H1 (cell line): ENCODE data around the gene ACYP1. TPM values are rescaled to one million over a fixed set of nuclear protein-coding genes. Genes with fewer than 3 reads are reported as not detected.

Experiments used
- CTCF ChIA-PET: fragments of 300-600 bp; sonication (Branson Sonifier 250); formaldehyde crosslinking; loops from one replicate; lab custom pipeline; 2021; ENCODE audit not compliant: partially characterized antibody; lab: Charles Lee
- POLR2A ChIA-PET: fragments of 300-600 bp; sonication (Branson Sonifier 250); formaldehyde crosslinking; loops from one replicate; lab custom pipeline; 2021; ENCODE audit warnings: inconsistent platforms; ENCODE audit not compliant: partially characterized antibody; lab: Charles Lee
- DNase-seq, 2 experiments: peaks; one replicate each; pipeline versions ENCODE4 v3.0.0 to v3.0.0-alpha.2; 2010 to 2022; ENCODE audit warnings: low spot score in 2 of 2, low read depth in 1 of 2, mixed read lengths in 1 of 2
- FAIRE-seq: peaks from 2 replicates; lab custom pipeline; 2011; peaks lifted over from hg19 to GRCh38; lab: Jason Lieb, UNC
- H2AFZ ChIP-seq: 2 replicates; pipeline ENCODE4 v1.8.1; 2012; ENCODE audit warnings: low read length, inconsistent platforms
- H2AK5ac ChIP-seq: 2 replicates; pipeline ENCODE4 v1.6.1; 2013; ENCODE audit warnings: low read depth, low read length
- H2BK120ac ChIP-seq: replicated peaks from 2 replicates; pipeline ENCODE3; 2013; ENCODE audit warnings: low read depth, low read length, inconsistent platforms
- H2BK12ac ChIP-seq: 2 replicates; pipeline ENCODE4 v1.6.1; 2013; ENCODE audit warnings: low read depth, low read length
- H2BK15ac ChIP-seq: 2 replicates; pipeline ENCODE4 v1.6.1; 2013; ENCODE audit warnings: low read length
- H2BK20ac ChIP-seq: 2 replicates; pipeline ENCODE4 v1.6.1; 2013; ENCODE audit warnings: low read length
- H2BK5ac ChIP-seq: 2 replicates; pipeline ENCODE4 v1.6.1; 2013; ENCODE audit warnings: low read depth, low read length
- H3K14ac ChIP-seq: 2 replicates; pipeline ENCODE4 v1.6.1; 2013; ENCODE audit warnings: inconsistent platforms; ENCODE audit not compliant: insufficient read length
- H3K18ac ChIP-seq: 2 replicates; pipeline ENCODE4 v1.6.1; 2013; ENCODE audit warnings: low read length; ENCODE audit errors: extremely low read depth
- H3K23ac ChIP-seq: 2 replicates; pipeline ENCODE4 v1.6.1; 2013; ENCODE audit warnings: inconsistent platforms; ENCODE audit not compliant: insufficient read length
- H3K23me2 ChIP-seq: 2 replicates; pipeline ENCODE4 v1.6.1; 2013; ENCODE audit warnings: low read depth, low read length
- H3K27ac ChIP-seq: 2 replicates; pipeline ENCODE4 v1.6.1; 2011; ENCODE audit warnings: low read depth, low read length, inconsistent platforms
- H3K27me3 ChIP-seq, 4 experiments: replicated peaks in 1 of 4; 1 replicate in 1 of 4; 2 replicates in 3 of 4; pipeline versions ENCODE4 v1.6.1 to v1.8.1; 2011 to 2013; ENCODE audit warnings: low read length in 3 of 4, mild to moderate bottlenecking in 3 of 4, inconsistent platforms in 2 of 4, mixed read lengths in 2 of 4, moderate library complexity in 1 of 4; ENCODE audit not compliant: control insufficient read depth in 3 of 4, insufficient read depth in 3 of 4; ENCODE audit errors: extremely low read depth in 1 of 4
- H3K36me3 ChIP-seq, 4 experiments: 2 replicates each; pipeline versions ENCODE4 v1.6.1 to v1.8.1; 2011 to 2013; ENCODE audit warnings: mild to moderate bottlenecking in 4 of 4, low read length in 3 of 4, moderate library complexity in 2 of 4, control low read depth in 1 of 4, inconsistent platforms in 1 of 4; ENCODE audit not compliant: insufficient read depth in 4 of 4, control insufficient read depth in 2 of 4
- H3K4ac ChIP-seq: replicated peaks from 2 replicates; pipeline ENCODE3; 2013; ENCODE audit warnings: low read length, low read depth, mixed read lengths, inconsistent platforms; ENCODE audit not compliant: insufficient read length
- H3K4me1 ChIP-seq, 4 experiments: replicated peaks in 1 of 4; 1 replicate in 1 of 4; 2 replicates in 3 of 4; pipeline versions ENCODE4 v1.6.1 to v1.8.1; 2011 to 2013; ENCODE audit warnings: low read length in 3 of 4, inconsistent platforms in 2 of 4, mixed read lengths in 1 of 4; ENCODE audit not compliant: insufficient read depth in 4 of 4, control insufficient read depth in 3 of 4
- H3K4me2 ChIP-seq, 2 experiments: 2 replicates each; pipeline versions ENCODE4 v1.6.1 to v1.8.1; 2011 to 2013; ENCODE audit warnings: low read depth in 2 of 2, low read length in 2 of 2, control low read depth in 1 of 2, inconsistent platforms in 1 of 2, mild to moderate bottlenecking in 1 of 2; ENCODE audit not compliant: insufficient read depth in 1 of 2
- H3K4me3 ChIP-seq, 4 experiments: fragments of 200-600, 300-600 bp in 1 of 4; sonication (generic), shearing (Covaris generic), sonication (Bioruptor Twin) in 1 of 4; 2 replicates each; pipeline versions ENCODE4 v1.5.1 to v1.8.1; 2011 to 2016; ENCODE audit warnings: low read length in 4 of 4, low read depth in 3 of 4, control low read depth in 2 of 4, inconsistent platforms in 2 of 4, mild to moderate bottlenecking in 2 of 4, mixed read lengths in 1 of 4, moderate library complexity in 1 of 4; ENCODE audit not compliant: insufficient read depth in 2 of 4; ENCODE audit errors: extremely low read depth in 1 of 4
- H3K56ac ChIP-seq: replicated peaks from 2 replicates; pipeline ENCODE3; 2013; ENCODE audit warnings: low read depth, mild to moderate bottlenecking, mixed read lengths, low read length, inconsistent platforms; ENCODE audit not compliant: insufficient read length
- H3K79me1 ChIP-seq: 2 replicates; pipeline ENCODE4 v1.6.1; 2013; ENCODE audit warnings: low read depth, low read length, control low read depth
- H3K79me2 ChIP-seq, 2 experiments: 2 replicates each; pipeline versions ENCODE4 v1.6.1 to v1.8.1; 2012 to 2013; ENCODE audit warnings: low read length in 2 of 2, mild to moderate bottlenecking in 2 of 2, inconsistent platforms in 1 of 2; ENCODE audit not compliant: insufficient read depth in 2 of 2, control insufficient read depth in 1 of 2
- H3K9ac ChIP-seq, 4 experiments: replicated peaks in 1 of 4; 1 replicate in 1 of 4; 2 replicates in 3 of 4; pipeline versions ENCODE4 v1.6.1 to v1.8.1; 2011 to 2013; ENCODE audit warnings: low read depth in 3 of 4, low read length in 3 of 4, control low read depth in 2 of 4, mild to moderate bottlenecking in 2 of 4, moderate library complexity in 2 of 4, inconsistent platforms in 1 of 4; ENCODE audit errors: extremely low read depth in 1 of 4
- H3K9me3 ChIP-seq, 2 experiments: 2 replicates each; pipeline versions ENCODE4 v1.6.1 to v1.8.1; 2012 to 2013; ENCODE audit warnings: mild to moderate bottlenecking in 2 of 2, moderate library complexity in 2 of 2, control low read depth in 1 of 2, inconsistent platforms in 1 of 2, low read depth in 1 of 2, low read length in 1 of 2, mixed read lengths in 1 of 2; ENCODE audit not compliant: insufficient read depth in 2 of 2
- H4K20me1 ChIP-seq, 2 experiments: replicated peaks in 1 of 2; 2 replicates each; pipeline versions ENCODE3 to v1.8.1; 2011 to 2013; ENCODE audit warnings: inconsistent platforms in 2 of 2, low read length in 2 of 2, mild to moderate bottlenecking in 1 of 2; ENCODE audit not compliant: insufficient read depth in 2 of 2, control insufficient read depth in 1 of 2
- H4K5ac ChIP-seq: 2 replicates; pipeline ENCODE4 v1.6.1; 2013; ENCODE audit warnings: low read length, low read depth, mixed read lengths, inconsistent platforms; ENCODE audit not compliant: insufficient read length
- H4K8ac ChIP-seq: 2 replicates; pipeline ENCODE4 v1.8.0; 2013; ENCODE audit warnings: mild to moderate bottlenecking, moderate library complexity, low read length, inconsistent platforms; ENCODE audit not compliant: insufficient read depth; ENCODE audit errors: extremely low read depth
- H4K91ac ChIP-seq: replicated peaks from 2 replicates; pipeline ENCODE3; 2013; ENCODE audit warnings: low read length, mixed read lengths, inconsistent platforms; ENCODE audit not compliant: insufficient read length
- CHD2 ChIP-seq: IDR thresholded peaks from 2 replicates; pipeline ENCODE4 v1.6.1; 2012; ENCODE audit warnings: low read length, improper control_type of control experiment
- CREB1 ChIP-seq: IDR thresholded peaks from 2 replicates; pipeline ENCODE4 v1.6.1; 2012; ENCODE audit warnings: inconsistent platforms
- HDAC2 ChIP-seq, 2 experiments: fragments of 300-600 bp in 1 of 2; sonication (generic) in 1 of 2; IDR thresholded peaks; 2 replicates each; pipeline ENCODE4 v1.6.1; 2011 to 2012; ENCODE audit warnings: low read depth in 2 of 2, low read length in 2 of 2, mild to moderate bottlenecking in 2 of 2, moderate library complexity in 2 of 2, borderline replicate concordance in 1 of 2, inconsistent platforms in 1 of 2
- KDM5A ChIP-seq: fragments of 200-600 bp; IDR thresholded peaks from 2 replicates; pipeline ENCODE4 v1.7.1; 2012; ENCODE audit warnings: mild to moderate bottlenecking, low read length, inconsistent platforms, mixed read lengths
- NANOG ChIP-seq: IDR thresholded peaks from 2 replicates; pipeline ENCODE4 v1.6.1; 2011; ENCODE audit warnings: low read length, low read depth, mild to moderate bottlenecking, inconsistent platforms; ENCODE audit not compliant: insufficient read depth, poor library complexity, severe bottlenecking
- POU5F1 ChIP-seq: IDR thresholded peaks from 2 replicates; pipeline ENCODE4 v1.6.1; 2011; ENCODE audit warnings: low read depth, mild to moderate bottlenecking, low read length, moderate library complexity
- RNF2 ChIP-seq: fragments of 200-900, 300-1000 bp; sonication (generic); IDR thresholded peaks from 2 replicates; pipeline ENCODE4 v1.7.1; 2016; ENCODE audit warnings: borderline replicate concordance, low read depth, mild to moderate bottlenecking, antibody characterized with exemption, low read length; ENCODE audit not compliant: poor library complexity, severe bottlenecking; ENCODE audit errors: missing control alignments
- SIN3A ChIP-seq, 2 experiments: IDR thresholded peaks in 1 of 2; conservative IDR thresholded peaks in 1 of 2; 2 replicates each; pipeline ENCODE4 v1.6.1; 2011 to 2012; ENCODE audit warnings: low read length in 2 of 2, improper control_type of control experiment in 1 of 2, low read depth in 1 of 2, mild to moderate bottlenecking in 1 of 2
- SUZ12 ChIP-seq: fragments of 200-600 bp; sonication (generic); IDR thresholded peaks from 2 replicates; pipeline ENCODE4 v1.6.1; 2012; ENCODE audit warnings: mild to moderate bottlenecking, inconsistent platforms, low read length, moderate library complexity, mixed read lengths
- TAF1 ChIP-seq: IDR thresholded peaks from 2 replicates; pipeline ENCODE4 v1.6.1; 2011; ENCODE audit warnings: mild to moderate bottlenecking, low read depth, low read length
- TBP ChIP-seq: IDR thresholded peaks from 2 replicates; pipeline ENCODE4 v1.6.1; 2011; ENCODE audit warnings: low read depth, low read length, improper control_type of control experiment
- WGBS, 2 experiments: shearing (Covaris generic) in 1 of 2; methylation state at CpG; one replicate each; pipeline versions ENCODE4 v1.1.6 to v1.1.7; 2013 to 2015; ENCODE audit warnings: low lambda C conversion rate in 2 of 2, mixed read lengths in 2 of 2, inconsistent platforms in 1 of 2, low coverage in 1 of 2, missing lambda C conversion rate in 1 of 2; ENCODE audit not compliant: insufficient replicate concordance in 2 of 2, insufficient coverage in 1 of 2, insufficient read length in 1 of 2; ENCODE audit errors: extremely low coverage in 1 of 2, missing lambda C conversion rate in 1 of 2; 5-methylcytosine and 5-hydroxymethylcytosine counted together
- polyA plus RNA-seq, 7 experiments: library from polyadenylated mRNA; depleted of rRNA in 3 of 7; stranded (reverse) in 5 of 7; unstranded in 2 of 7; fragments of >200 nt in 5 of 7; fragments of 200-250 nt in 2 of 7; gene quantifications; 1 replicate in 5 of 7; 2 replicates in 1 of 7; 4 replicates in 1 of 7; pipeline versions ENCODE4 v1.2.1 to v1.2.3, GENCODE V29; 2011 to 2013; ENCODE audit warnings: missing spikeins in 2 of 7, mixed read lengths in 2 of 7
- total RNA-seq: library from RNA; stranded (reverse); fragmentation: NEBNext Ultra II Directional; extraction: Animal tissue kit (Norgen Biotek cat#: 25700); gene quantifications from 2 replicates; pipeline ENCODE4 v1.2.1, GENCODE V29; 2021
- TF ChIP-seq, protein P1 (sequence below): IDR thresholded peaks from 2 replicates; pipeline ENCODE4 v1.6.1; 2012; ENCODE audit warnings: low read length, inconsistent platforms

Gene ACYP1
- total and polyA plus RNA-seq, 2 of the 8 experiments (the other 6 are each of a cell fraction or from before 2014, with no cell fraction given): 22.3 to 24.8 TPM

DNA sequence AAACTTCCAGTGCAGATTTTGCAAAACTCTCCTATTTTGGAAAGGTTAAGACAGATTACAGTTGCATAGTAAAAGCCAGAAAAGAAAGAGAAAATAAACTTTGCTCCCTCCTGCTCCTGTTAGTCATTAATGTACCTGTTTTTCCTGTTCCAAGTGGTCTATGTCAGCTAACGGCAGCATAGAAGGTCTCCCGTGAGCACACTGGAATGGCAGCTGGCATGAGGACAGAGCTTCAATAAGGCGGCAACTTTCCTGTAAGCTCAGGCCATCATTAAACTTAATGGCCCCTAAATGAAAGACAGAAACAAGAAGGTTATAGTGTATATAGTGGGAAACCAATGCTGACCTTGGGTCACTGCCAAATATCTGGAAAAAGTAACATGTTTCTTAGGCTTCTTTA is 45.1 kb downstream of the ACYP1 start:
- Histone ChIP-seq H3K27ac (no peak overlapping the region), H2BK12ac (no peak overlapping the region), H3K79me1 (no peaks in the 10 kb centered on the region), H3K9ac (no peak overlapping the region), H2BK5ac (no peak overlapping the region), H4K20me1 (peaks cover 0 to 1% of the 10 kb centered on the region in 2 experiments), H3K23ac (no peak overlapping the region), H2BK120ac (no peak overlapping the region), H4K8ac (no peak overlapping the region), H2AFZ (no peak overlapping the region), H3K18ac (no peak overlapping the region), H3K27me3 (no peaks in the 10 kb centered on the region), H3K9me3 (no peaks in the 10 kb centered on the region), H3K4me3 (no peak overlapping the region), H3K14ac (no peak overlapping the region), H3K79me2 (no peaks in the 10 kb centered on the region), H3K4ac (no peak overlapping the region), H3K36me3 (peaks cover 0 to 44% (median 10%) of the 10 kb centered on the region in 4 experiments; a peak in 7 of 8 replicates), H3K56ac (no peak overlapping the region), H4K91ac (no peak overlapping the region), H4K5ac (no peak overlapping the region), H3K4me2 (no peak overlapping the region), H3K23me2 (no peaks in the 10 kb centered on the region), H2BK15ac (no peak overlapping the region), H2BK20ac (no peak overlapping the region), H3K4me1 (no peaks in the 10 kb centered on the region), H2AK5ac (no peak overlapping the region)
- POLR2A ChIA-PET: interaction anchor here (1.3 to 2.9 kb wide), 2 partner anchors 9 to 59 kb away, joined by 3 to 19 read pairs; no protein-coding TSS in a partner anchor
- CTCF ChIA-PET: interaction anchor here (0.6 to 2.8 kb wide), 10 partner anchors 38 to 157 kb away, joined by 3 to 15 read pairs (median 5); no protein-coding TSS in a partner anchor
- FAIRE-seq: no peak
- WGBS, 2 experiments: 96% methylated on average over 3 of the region's 3 CpGs; no CpG with 5 or more reads in 1 of the 2 experiments
- TF ChIP-seq CHD2 (no peak), KDM5A (no peak), TBP (no peak), NANOG (no peak), SIN3A (conservative IDR thresholded peaks at IDR 0.05 in 1 of 2, IDR thresholded peaks at IDR 0.05 in 1 of 2; ENCODE audit: low read depth in 1 of 2, low read length in 2 of 2) (no peak), HDAC2 (IDR thresholded peaks at IDR 0.05; ENCODE audit: borderline replicate concordance in 1 of 2, low read depth in 2 of 2, low read length in 2 of 2) (no peak), CREB1 (no peak), RNF2 (no peak), TAF1 (no peak), SUZ12 (no peak), POU5F1 (no peak)
- TF ChIP-seq, protein P1, sequence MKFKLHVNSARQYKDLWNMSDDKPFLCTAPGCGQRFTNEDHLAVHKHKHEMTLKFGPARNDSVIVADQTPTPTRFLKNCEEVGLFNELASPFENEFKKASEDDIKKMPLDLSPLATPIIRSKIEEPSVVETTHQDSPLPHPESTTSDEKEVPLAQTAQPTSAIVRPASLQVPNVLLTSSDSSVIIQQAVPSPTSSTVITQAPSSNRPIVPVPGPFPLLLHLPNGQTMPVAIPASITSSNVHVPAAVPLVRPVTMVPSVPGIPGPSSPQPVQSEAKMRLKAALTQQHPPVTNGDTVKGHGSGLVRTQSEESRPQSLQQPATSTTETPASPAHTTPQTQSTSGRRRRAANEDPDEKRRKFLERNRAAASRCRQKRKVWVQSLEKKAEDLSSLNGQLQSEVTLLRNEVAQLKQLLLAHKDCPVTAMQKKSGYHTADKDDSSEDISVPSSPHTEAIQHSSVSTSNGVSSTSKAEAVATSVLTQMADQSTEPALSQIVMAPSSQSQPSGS: no peak
- DNase-seq: no peak
